ENCODE results near the gene MYRFL. TPM values are rescaled to one million over a fixed set of nuclear protein-coding genes. Genes with fewer than 3 reads are reported as not detected.

The MYRFL gene
- total RNA-seq, 2 donors from 2014 or later = not detected

- Histone ChIP-seq H3K9me3 (peaks cover 0 to 33% of the 10 kb centered on the region in 2 donors), H3K27me3 (no peaks in the 10 kb centered on the region), H3K4me1 (no peaks in the 10 kb centered on the region), H3K27ac (no peak overlapping the region), H3K4me3 (no peak overlapping the region), H3K36me3 (no peaks in the 10 kb centered on the region)
- TF ChIP-seq, protein P1, sequence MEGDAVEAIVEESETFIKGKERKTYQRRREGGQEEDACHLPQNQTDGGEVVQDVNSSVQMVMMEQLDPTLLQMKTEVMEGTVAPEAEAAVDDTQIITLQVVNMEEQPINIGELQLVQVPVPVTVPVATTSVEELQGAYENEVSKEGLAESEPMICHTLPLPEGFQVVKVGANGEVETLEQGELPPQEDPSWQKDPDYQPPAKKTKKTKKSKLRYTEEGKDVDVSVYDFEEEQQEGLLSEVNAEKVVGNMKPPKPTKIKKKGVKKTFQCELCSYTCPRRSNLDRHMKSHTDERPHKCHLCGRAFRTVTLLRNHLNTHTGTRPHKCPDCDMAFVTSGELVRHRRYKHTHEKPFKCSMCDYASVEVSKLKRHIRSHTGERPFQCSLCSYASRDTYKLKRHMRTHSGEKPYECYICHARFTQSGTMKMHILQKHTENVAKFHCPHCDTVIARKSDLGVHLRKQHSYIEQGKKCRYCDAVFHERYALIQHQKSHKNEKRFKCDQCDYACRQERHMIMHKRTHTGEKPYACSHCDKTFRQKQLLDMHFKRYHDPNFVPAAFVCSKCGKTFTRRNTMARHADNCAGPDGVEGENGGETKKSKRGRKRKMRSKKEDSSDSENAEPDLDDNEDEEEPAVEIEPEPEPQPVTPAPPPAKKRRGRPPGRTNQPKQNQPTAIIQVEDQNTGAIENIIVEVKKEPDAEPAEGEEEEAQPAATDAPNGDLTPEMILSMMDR (IDR thresholded peaks at IDR 0.05) = no peak
- no peak for DNase-seq (ENCODE audit: low spot score)
These were observed 181.0 kb downstream of the MYRFL start for GRCh38 chr12:70005864-70006618.

GRCh38 chr12:70006619-70006973 lies 181.6 kb downstream of the MYRFL start:
- DNase-seq (ENCODE audit: low spot score) = no peak
- H3K27me3 ChIP-seq = no peaks in the 10 kb centered on the region
- no peaks in the 10 kb centered on the region for H3K4me1 ChIP-seq
- peaks cover 0 to 33% of the 10 kb centered on the region in 2 donors for H3K9me3 ChIP-seq
- no peaks in the 10 kb centered on the region for H3K36me3 ChIP-seq
- H3K27ac ChIP-seq = no peak overlapping the region
- no peak overlapping the region for H3K4me3 ChIP-seq
- TF ChIP-seq, protein P1 (IDR thresholded peaks at IDR 0.05) = no peak

GRCh38 chr12:70007687-70008086 lies 182.7 kb downstream of the MYRFL start:
- Histone ChIP-seq H3K36me3 (no peaks in the 10 kb centered on the region), H3K9me3 (peaks cover 0 to 33% of the 10 kb centered on the region in 2 donors), H3K27ac (no peak overlapping the region), H3K27me3 (no peaks in the 10 kb centered on the region), H3K4me1 (no peaks in the 10 kb centered on the region), H3K4me3 (no peak overlapping the region)
- no peak for DNase-seq (ENCODE audit: low spot score)
- TF ChIP-seq, protein P1 (IDR thresholded peaks at IDR 0.05) = no peak

Other genes starting within 250 kb of the MYRFL start
- 100 to 1,000 TPM in 1 of 2 donors, 10 to 100 TPM in 1; 71.4 to 104 TPM for gene CCT2, start 239.8 kb upstream of the MYRFL start, total RNA-seq
- gene LRRC10, start 214.3 kb upstream of the MYRFL start, total RNA-seq = 10 to 100 TPM in 1 of 2 donors, 1 to 10 TPM in 1; 3.1 to 32.4 TPM
- 1 to 10 TPM in 1 of 2 donors, not detected in 1; 1.4 TPM for gene BEST3, start 125.9 kb upstream of the MYRFL start, total RNA-seq
- 10 to 100 TPM; 27.2 to 37.1 TPM for gene RAB3IP, start 86.4 kb upstream of the MYRFL start, total RNA-seq